ENCODE measurements around the gene ILK. TPM values are rescaled to one million over a fixed set of nuclear protein-coding genes. Genes with fewer than 3 reads are reported as not detected.

The ILK gene
- total RNA-seq, 2 donors from 2014 or later: 82.8 to 137 TPM

- TF ChIP-seq CTCF (IDR thresholded peaks at IDR 0.05) (no peak), POLR2A (IDR thresholded peaks at IDR 0.05) (no peak)
- intact Hi-C loops (cut with DNase I): loop anchor here (10.0 kb wide), 1 partner anchor 46 kb away; no protein-coding TSS in a partner anchor
- no peaks in the 10 kb centered on the region for H3K36me3 ChIP-seq (replicated peaks in 1 of 2; ENCODE audit: insufficient read depth in 1 of 2, low read depth in 2 of 2)
- ATAC-seq: no peak
- no peak for DNase-seq
- no peak overlapping the region for H3K27ac ChIP-seq
- no peaks in the 10 kb centered on the region for H3K9me3 ChIP-seq
- 90 to 91% methylated on average over 4 of the region's 4 CpGs for WGBS, 2 donors
- H3K27me3 ChIP-seq: no peaks in the 10 kb centered on the region
- H3K4me3 ChIP-seq: no peak overlapping the region
- peaks cover 27% of the 10 kb centered on the region for H3K4me1 ChIP-seq
Measured at GRCh38 chr11:6628526-6628925, 25.0 kb downstream of the ILK start.

DNA sequence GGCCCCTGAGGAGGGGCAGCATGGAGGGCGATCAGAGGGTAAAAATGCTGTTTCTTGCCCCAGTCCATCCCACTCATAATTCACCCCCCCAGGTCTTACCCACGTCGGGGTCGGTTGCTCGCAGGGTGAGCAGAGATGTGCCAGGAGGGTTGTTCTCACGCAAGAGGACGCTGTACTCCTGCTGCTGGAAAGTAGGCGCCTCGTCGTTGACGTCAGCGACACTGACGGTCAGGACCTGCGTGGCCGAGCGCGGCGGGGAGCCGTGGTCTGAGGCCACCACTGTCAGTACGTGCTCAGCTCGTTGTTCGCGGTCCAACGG is 26.0 kb downstream of the ILK start:
- intact Hi-C loops (cut with DNase I): loop anchor here (10.0 kb wide), 1 partner anchor 45 kb away; no protein-coding TSS in a partner anchor
- H3K27me3 ChIP-seq: no peaks in the 10 kb centered on the region
- no peaks in the 10 kb centered on the region for H3K36me3 ChIP-seq (replicated peaks in 1 of 2; ENCODE audit: insufficient read depth in 1 of 2, low read depth in 2 of 2)

GRCh38 chr11:6629892-6630631 is 26.5 kb downstream of the ILK start:
- intact Hi-C loops (cut with DNase I): loop anchor here (10.0 kb wide), 1 partner anchor 45 kb away; no protein-coding TSS in a partner anchor
- no peaks in the 10 kb centered on the region for H3K27me3 ChIP-seq
- H3K36me3 ChIP-seq (replicated peaks in 1 of 2; ENCODE audit: insufficient read depth in 1 of 2, low read depth in 2 of 2): no peaks in the 10 kb centered on the region
- peak; percentile 67 for ATAC-seq
- peaks cover 39% of the 10 kb centered on the region for H3K4me1 ChIP-seq
- peak; percentile 49 to 77 (median 56) for DNase-seq
- no peaks in the 10 kb centered on the region for H3K9me3 ChIP-seq
- no peak for TF ChIP-seq POLR2A (IDR thresholded peaks at IDR 0.05)
- TF ChIP-seq CTCF (IDR thresholded peaks at IDR 0.05): no peak
- H3K4me3 ChIP-seq: peak overlapping the region; percentile 8 to 9
- no peak overlapping the region for H3K27ac ChIP-seq
- WGBS, 2 donors: 60 to 69% methylated on average over 24 to 97 of the region's 102 CpGs

More for the DNA sequence above, 26.0 kb downstream of the ILK start:
- ATAC-seq (no peak), DNase-seq (no peak)
- H3K4me3 ChIP-seq: no peak overlapping the region
- no peak overlapping the region for H3K27ac ChIP-seq
- WGBS, 2 donors: 95% methylated on average over 10 to 24 of the region's 24 CpGs
- no peak for TF ChIP-seq CTCF (IDR thresholded peaks at IDR 0.05)
- TF ChIP-seq POLR2A (IDR thresholded peaks at IDR 0.05): no peak
- no peaks in the 10 kb centered on the region for H3K9me3 ChIP-seq
- H3K4me1 ChIP-seq: peaks cover 37% of the 10 kb centered on the region

DNA sequence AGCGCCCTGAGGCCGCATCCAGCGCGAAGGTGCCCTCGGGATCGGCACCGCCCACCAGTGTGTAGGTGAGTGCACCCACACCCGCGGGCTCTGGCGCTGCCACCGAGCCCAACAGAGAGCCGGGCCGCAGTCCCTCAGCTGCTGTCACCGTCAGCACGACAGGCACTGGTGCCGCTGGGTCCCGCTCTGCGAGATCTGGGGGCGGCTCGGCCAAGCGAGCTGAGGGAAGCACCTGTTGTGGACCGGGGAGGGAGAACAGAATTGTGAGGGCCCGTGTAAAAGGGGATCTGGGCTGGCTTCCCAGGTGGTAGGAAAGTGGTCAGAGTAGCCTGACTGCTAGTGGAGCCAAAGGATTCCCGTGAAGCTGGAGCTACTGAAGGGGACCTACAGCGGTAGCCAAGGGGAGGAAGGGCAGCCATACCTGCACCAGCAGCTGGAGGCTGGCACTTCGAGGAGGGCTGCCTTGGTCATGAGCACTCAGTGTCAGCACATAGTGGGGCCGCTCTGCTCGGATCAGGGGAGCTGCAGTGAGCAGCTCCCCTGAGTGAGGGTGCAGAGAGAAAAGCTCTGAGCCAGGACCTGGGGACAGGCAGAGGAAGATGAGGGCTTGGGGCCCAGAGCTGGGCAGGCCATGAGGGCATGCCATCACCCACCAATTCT is 27.2 kb downstream of the ILK start:
- Histone ChIP-seq H3K27me3 (no peaks in the 10 kb centered on the region), H3K36me3 (replicated peaks in 1 of 2; ENCODE audit: insufficient read depth in 1 of 2, low read depth in 2 of 2) (no peaks in the 10 kb centered on the region), H3K27ac (no peak overlapping the region), H3K9me3 (no peaks in the 10 kb centered on the region), H3K4me1 (peaks cover 42% of the 10 kb centered on the region), H3K4me3 (peak overlapping the region; percentile 8 to 9)
- no peak for TF ChIP-seq CTCF (IDR thresholded peaks at IDR 0.05)
- TF ChIP-seq POLR2A (IDR thresholded peaks at IDR 0.05): no peak
- intact Hi-C loops (cut with DNase I): no loop called here
- 30 to 54% methylated on average over 14 to 27 of the region's 28 CpGs for WGBS, 2 donors
- no peak for ATAC-seq
- DNase-seq: no peak

Measured in body of pancreas (tissue), 4 donors.